CD4-positive, alpha-beta T cell treated with Interleukin-21 for 1 hour (primary cell): ENCODE data around the gene SNCB.
"Not testable (repeated sequence)": the region's sequence is repeated elsewhere in the genome, so short reads cannot be mapped to it uniquely, and the experiment has no call there.

Experiments used
- DNase-seq: peaks from one replicate; pipeline ENCODE4 v3.0.0-alpha.2; 2020

Gene SNCB

GRCh38 chr5:176596689-176597416, 33.5 kb downstream of the SNCB start:
- DNase-seq = peak; percentile 79

GRCh38 chr5:176596069-176596644, 34.2 kb downstream of the SNCB start:
- no peak for DNase-seq

- no peak for DNase-seq
Measured at GRCh38 chr5:176595386-176595943, 34.9 kb downstream of the SNCB start.

GRCh38 chr5:176594554-176594953, 35.8 kb downstream of the SNCB start:
- no peak for DNase-seq

GRCh38 chr5:176593273-176593869, 37.0 kb downstream of the SNCB start:
- no peak for DNase-seq

- DNase-seq = no peak
Measured at GRCh38 chr5:176592573-176592972, 37.8 kb downstream of the SNCB start.

GRCh38 chr5:176591667-176592066, 38.7 kb downstream of the SNCB start:
- not testable (repeated sequence) for DNase-seq

GRCh38 chr5:176590035-176590717, 40.2 kb downstream of the SNCB start:
- DNase-seq = no peak

GRCh38 chr5:176589039-176589769, 41.1 kb downstream of the SNCB start:
- DNase-seq = no peak

- no peak for DNase-seq
Measured at GRCh38 chr5:176588297-176588696, 42.0 kb downstream of the SNCB start.

- no peak for DNase-seq
Measured at GRCh38 chr5:176587398-176587797, 42.9 kb downstream of the SNCB start.

- DNase-seq = no peak
Measured at GRCh38 chr5:176583076-176583475, 47.3 kb downstream of the SNCB start.

GRCh38 chr5:176581361-176581760, 49.0 kb downstream of the SNCB start:
- DNase-seq = no peak

- no peak for DNase-seq
Measured at GRCh38 chr5:176579323-176579722, 51.0 kb downstream of the SNCB start.

GRCh38 chr5:176578391-176578808, 51.9 kb downstream of the SNCB start:
- DNase-seq = peak; percentile 53

GRCh38 chr5:176577312-176578176, 52.8 kb downstream of the SNCB start:
- no peak for DNase-seq

- no peak for DNase-seq
Measured at GRCh38 chr5:176575488-176576422, 54.6 kb downstream of the SNCB start.

GRCh38 chr5:176575066-176575465, 55.3 kb downstream of the SNCB start:
- DNase-seq = no peak

- no peak for DNase-seq
Measured at GRCh38 chr5:176574297-176574591, 56.1 kb downstream of the SNCB start.

GRCh38 chr5:176573564-176574296, 56.6 kb downstream of the SNCB start:
- peak; percentile 78 for DNase-seq
